Thyroid gland (tissue), 4 donors: ENCODE results near the gene ACSS3. TPM values are rescaled to one million over a fixed set of nuclear protein-coding genes. Genes with fewer than 3 reads are reported as not detected.

ENCODE experiments used
- DNase-seq, 2 donors: peaks; one replicate each; pipeline ENCODE4 v3.0.0-alpha.2; 2019
- H3K27ac ChIP-seq, 3 donors: fragments of 200-600 bp; sonication (generic); 1 replicate in 2 of 3; 2 replicates in 1 of 3; pipeline ENCODE4 v1.5.1; 2016 to 2019; ENCODE audit warnings: mild to moderate bottlenecking in 1 of 3, moderate library complexity in 1 of 3
- H3K27me3 ChIP-seq: fragments of 200-600 bp; sonication (generic); one replicate; pipeline ENCODE4 v1.5.1; 2019
- H3K36me3 ChIP-seq, 2 donors: fragments of 200-600 bp; sonication (generic); one replicate each; pipeline ENCODE4 v1.5.1; 2016 to 2019
- H3K4me1 ChIP-seq, 2 donors: fragments of 200-600 bp; sonication (generic); one replicate each; pipeline ENCODE4 v1.5.1; 2017 to 2019
- H3K4me3 ChIP-seq, 3 donors: fragments of 200-600 bp; sonication (generic); replicated peaks in 1 of 3; 1 replicate in 2 of 3; 2 replicates in 1 of 3; pipeline ENCODE4 v1.5.1; 2016; ENCODE audit warnings: mild to moderate bottlenecking in 1 of 3
- H3K9me3 ChIP-seq: fragments of 200-600 bp; sonication (generic); one replicate; pipeline ENCODE4 v1.5.1; 2017
- CTCF ChIP-seq, 6 experiments: fragments of 200-600 bp in 3 of 6; fragments of 450-650 bp in 3 of 6; sonication (generic) in 3 of 6; IDR thresholded peaks; one replicate each; pipeline ENCODE4 v1.5.1; 2016 to 2019; ENCODE audit warnings: antibody characterized with exemption in 6 of 6, mild to moderate bottlenecking in 2 of 6, inconsistent platforms in 1 of 6, moderate library complexity in 1 of 6
- POLR2A ChIP-seq, 2 donors: fragments of 450-650 bp; IDR thresholded peaks; one replicate each; pipeline ENCODE4 v1.6.1; 2017; ENCODE audit warnings: antibody characterized with exemption in 2 of 2, mild to moderate bottlenecking in 2 of 2, moderate library complexity in 1 of 2
- WGBS, 2 donors: methylation state at CpG; one replicate each; pipeline ENCODE4 v1.1.5; 2017; 5-methylcytosine and 5-hydroxymethylcytosine counted together
- intact Hi-C: fragments of 100-400 bp; cut with DNase I; formaldehyde crosslinking; loops from one replicate; pipeline ENCODE4 v1.15.1; 2023
- total RNA-seq, 4 donors: library from RNA; depleted of rRNA; stranded (reverse); fragments of >200 nt; gene quantifications; one replicate each; pipeline ENCODE4 v1.2.3, GENCODE V29; 2016

ACSS3 gene
- total RNA-seq, 4 donors from 2014 or later: 32.5 to 63.8 (median 41.0) TPM

DNA sequence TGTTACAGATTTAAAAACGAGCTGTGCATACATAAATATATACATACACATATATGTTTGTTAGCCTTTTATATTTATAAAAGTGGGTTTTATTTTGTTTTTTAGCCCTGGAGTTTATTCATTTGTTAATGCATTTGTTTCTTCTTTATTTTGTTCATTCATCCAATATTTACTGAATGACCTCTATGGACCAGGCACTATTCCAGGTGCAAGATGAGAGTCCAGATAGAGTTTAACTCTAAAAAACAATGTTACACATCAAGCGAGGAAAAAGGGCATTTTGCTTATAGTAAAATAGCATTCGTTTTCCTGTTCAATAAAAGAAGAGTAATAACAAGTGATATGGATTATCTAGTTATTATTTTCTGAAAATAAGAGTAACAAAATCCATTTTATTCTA, 14.2 kb downstream of the ACSS3 start:
- no peak for DNase-seq
- Histone ChIP-seq H3K27me3 (no peaks in the 10 kb centered on the region), H3K36me3 (no peaks in the 10 kb centered on the region), H3K9me3 (no peaks in the 10 kb centered on the region), H3K27ac (no peak overlapping the region), H3K4me3 (no peak overlapping the region), H3K4me1 (peaks cover 0 to 5% of the 10 kb centered on the region in 2 donors)
- intact Hi-C loops: no loop called here
- 83 to 89% methylated on average over 3 of the region's 3 CpGs for whole genome bisulfite sequencing, 2 donors
- TF ChIP-seq CTCF (IDR thresholded peaks at IDR 0.05): no peak
- TF ChIP-seq POLR2A (IDR thresholded peaks at IDR 0.05): no peak

- no peaks in the 10 kb centered on the region for H3K36me3 ChIP-seq
- peaks cover 0 to 5% of the 10 kb centered on the region in 2 donors for H3K4me1 ChIP-seq
- H3K4me3 ChIP-seq: no peak overlapping the region
- H3K27me3 ChIP-seq: no peaks in the 10 kb centered on the region
- no peak for DNase-seq
- intact Hi-C loops: no loop called here
- H3K27ac ChIP-seq: no peak overlapping the region
- 71 to 85% methylated on average over 1 of the region's 1 CpG for WGBS, 2 donors
- no peaks in the 10 kb centered on the region for H3K9me3 ChIP-seq
- TF ChIP-seq POLR2A (IDR thresholded peaks at IDR 0.05): no peak
- TF ChIP-seq CTCF (IDR thresholded peaks at IDR 0.05): no peak
These were observed 17.0 kb downstream of the ACSS3 start for GRCh38 chr12:81094718-81095360.

DNA sequence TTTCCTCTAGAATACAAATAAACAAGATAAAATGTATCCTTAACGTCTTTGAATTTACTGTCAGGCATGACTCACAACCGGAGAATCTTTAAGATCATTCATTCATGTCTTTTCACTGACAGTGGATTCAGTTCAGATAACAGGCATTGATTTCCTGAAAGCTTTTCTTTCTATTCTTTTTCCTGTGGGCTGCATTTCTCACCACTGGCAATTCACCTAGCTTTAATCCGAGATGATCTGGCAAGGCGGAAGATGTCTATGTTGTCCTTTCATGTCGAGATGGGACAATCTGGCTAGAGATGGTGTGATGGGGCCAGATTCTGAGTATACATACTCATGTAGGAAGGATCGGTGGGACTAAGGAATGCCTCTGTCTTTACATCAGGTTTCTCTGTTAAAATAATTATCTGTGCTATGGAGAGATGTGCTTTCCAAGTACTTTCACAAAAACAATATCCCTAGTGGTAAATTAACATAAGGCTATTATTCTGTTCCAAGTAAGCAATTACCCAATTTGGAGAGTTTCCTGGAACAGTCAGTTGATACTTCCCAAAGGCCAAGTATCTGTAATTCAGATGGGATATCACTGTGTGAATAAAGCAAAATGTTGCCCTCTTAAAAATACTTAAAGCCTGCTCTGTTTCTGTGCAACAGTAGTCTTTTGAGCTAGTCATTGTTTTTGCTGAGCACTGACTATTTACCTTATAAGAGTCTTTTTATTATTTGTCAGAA, 17.8 kb downstream of the ACSS3 start:
- Histone ChIP-seq H3K4me3 (no peak overlapping the region), H3K27ac (no peak overlapping the region), H3K9me3 (no peaks in the 10 kb centered on the region), H3K27me3 (no peaks in the 10 kb centered on the region), H3K4me1 (peaks cover 0 to 5% of the 10 kb centered on the region in 2 donors), H3K36me3 (no peaks in the 10 kb centered on the region)
- intact Hi-C loops: no loop called here
- DNase-seq: no peak
- TF ChIP-seq POLR2A (IDR thresholded peaks at IDR 0.05): no peak
- no peak for TF ChIP-seq CTCF (IDR thresholded peaks at IDR 0.05)
- 53 to 62% methylated on average over 6 of the region's 6 CpGs for WGBS, 2 donors

DNA sequence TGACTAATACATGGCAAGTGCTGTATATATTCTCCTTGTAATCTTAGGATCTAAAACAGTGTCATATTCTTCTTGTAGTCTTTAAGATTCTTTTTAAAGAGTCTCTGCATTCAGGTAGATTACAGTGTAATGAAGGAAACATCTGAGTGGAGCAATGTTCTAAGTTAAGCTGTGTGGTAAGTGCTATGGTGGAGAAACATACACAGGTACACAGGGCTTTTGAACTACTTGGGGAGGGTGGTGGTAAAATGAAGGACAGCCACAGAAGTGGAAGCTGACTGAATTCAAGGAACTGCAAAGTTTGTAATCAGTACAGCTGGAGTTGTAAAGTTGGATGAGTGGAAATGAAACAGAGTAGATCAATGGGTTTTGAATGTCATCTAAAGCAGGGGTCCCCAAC, 27.8 kb downstream of the ACSS3 start:
- H3K4me3 ChIP-seq: no peak overlapping the region
- intact Hi-C loops: no loop called here

More for the DNA sequence above, 27.8 kb downstream of the ACSS3 start:
- peaks cover 0 to 4% of the 10 kb centered on the region in 2 donors for H3K4me1 ChIP-seq
- H3K27me3 ChIP-seq: no peaks in the 10 kb centered on the region
- no peaks in the 10 kb centered on the region for H3K36me3 ChIP-seq
- H3K27ac ChIP-seq: no peak overlapping the region
- no peak for DNase-seq
- no peaks in the 10 kb centered on the region for H3K9me3 ChIP-seq
- TF ChIP-seq CTCF (IDR thresholded peaks at IDR 0.05): no peak
- TF ChIP-seq POLR2A (IDR thresholded peaks at IDR 0.05): no peak
